PC-9 (cell line): ENCODE measurements around the gene G2E3.

ENCODE experiments used
- CTCF ChIP-seq: fragments of 200-600 bp; sonication (generic); conservative IDR thresholded peaks from 2 replicates; pipeline ENCODE4 v1.6.1; 2017; ENCODE audit warnings: mixed run types, antibody characterized with exemption, mild to moderate bottlenecking, moderate library complexity
- EZH2 ChIP-seq: fragments of 200-600 bp; sonication (generic); IDR thresholded peaks from 2 replicates; pipeline ENCODE4 v1.8.0; 2017; ENCODE audit warnings: antibody characterized with exemption, low read depth

- TF ChIP-seq CTCF (no peak), EZH2 (no peak)
Measured at GRCh38 chr14:30532264-30532663, 26.7 kb upstream of the G2E3 start.
